Measurements from ENCODE around the gene KIF1C.

- TF ChIP-seq CTCF (IDR thresholded peaks at IDR 0.05): no peak
- no peak for TF ChIP-seq EZH2 (IDR thresholded peaks at IDR 0.05)
Observed at GRCh38 chr17:4959261-4959965, 38.3 kb upstream of the KIF1C start.

Data from neural progenitor cell (in vitro differentiated cells).